H9 (cell line): ENCODE measurements around the gene DNAH12. TPM values are rescaled to one million over a fixed set of nuclear protein-coding genes. Genes with fewer than 3 reads are reported as not detected.
"Not testable (repeated sequence)": the region's sequence is repeated elsewhere in the genome, so short reads cannot be mapped to it uniquely, and the experiment has no call there.

Experiments used
- DNase-seq: peaks from one replicate; pipeline ENCODE4 v3.0.0-alpha.2; 2017
- H2AFZ ChIP-seq: one replicate; pipeline ENCODE4 v1.6.1; 2013; ENCODE audit warnings: mild to moderate bottlenecking, low read length, control low read depth, moderate library complexity
- H2AK5ac ChIP-seq: 2 replicates; pipeline ENCODE4 v1.6.1; 2013; ENCODE audit warnings: low read length, control low read depth, mixed read lengths; ENCODE audit not compliant: insufficient read length
- H2BK120ac ChIP-seq: one replicate; pipeline ENCODE4 v1.6.1; 2013; ENCODE audit warnings: low read depth, mild to moderate bottlenecking, low read length, control low read depth, inconsistent platforms; ENCODE audit not compliant: poor library complexity, severe bottlenecking
- H2BK12ac ChIP-seq: 2 replicates; pipeline ENCODE4 v1.6.1; 2013; ENCODE audit warnings: low read length, control low read depth, mixed read lengths, low read depth; ENCODE audit not compliant: insufficient read length
- H2BK15ac ChIP-seq: 2 replicates; pipeline ENCODE4 v1.6.1; 2013; ENCODE audit warnings: low read depth, low read length, control low read depth
- H2BK20ac ChIP-seq: one replicate; pipeline ENCODE4 v1.6.1; 2013; ENCODE audit warnings: low read depth, mild to moderate bottlenecking, low read length, control low read depth, inconsistent platforms; ENCODE audit not compliant: poor library complexity, severe bottlenecking
- H2BK5ac ChIP-seq: 2 replicates; pipeline ENCODE4 v1.6.1; 2013; ENCODE audit warnings: low read length, control low read depth, mixed read lengths; ENCODE audit not compliant: insufficient read length
- H3K14ac ChIP-seq: 2 replicates; pipeline ENCODE4 v1.6.1; 2013; ENCODE audit warnings: low read length, control low read depth; ENCODE audit not compliant: insufficient read depth
- H3K18ac ChIP-seq: 2 replicates; pipeline ENCODE4 v1.6.1; 2013; ENCODE audit warnings: low read depth, mild to moderate bottlenecking, mixed read lengths, low read length, control low read depth; ENCODE audit not compliant: insufficient read length
- H3K23ac ChIP-seq: 2 replicates; pipeline ENCODE4 v1.6.1; 2013; ENCODE audit warnings: low read length, control low read depth, mixed read lengths, low read depth; ENCODE audit not compliant: insufficient read length
- H3K23me2 ChIP-seq: 2 replicates; pipeline ENCODE4 v1.6.1; 2013; ENCODE audit warnings: low read depth, mild to moderate bottlenecking, mixed read lengths, low read length, control low read depth; ENCODE audit not compliant: insufficient read length, poor library complexity, severe bottlenecking
- H3K27ac ChIP-seq: 2 replicates; pipeline ENCODE4 v1.5.1; 2013; ENCODE audit warnings: low read length, control low read depth, mixed read lengths, low read depth; ENCODE audit not compliant: insufficient read length
- H3K27me3 ChIP-seq: 2 replicates; pipeline ENCODE4 v1.6.1; 2013; ENCODE audit warnings: low read length, control low read depth, inconsistent platforms; ENCODE audit not compliant: insufficient read depth
- H3K4ac ChIP-seq: 2 replicates; pipeline ENCODE4 v1.6.1; 2013; ENCODE audit warnings: low read depth, mild to moderate bottlenecking, control low read depth, inconsistent platforms, low read length, moderate library complexity
- H3K4me1 ChIP-seq: 2 replicates; pipeline ENCODE4 v1.6.1; 2013; ENCODE audit warnings: low read length, control low read depth, inconsistent platforms; ENCODE audit not compliant: insufficient read depth
- H3K4me2 ChIP-seq: 2 replicates; pipeline ENCODE4 v1.6.1; 2013; ENCODE audit warnings: low read length, control low read depth, mixed read lengths; ENCODE audit not compliant: insufficient read length, insufficient read depth
- H3K56ac ChIP-seq: 2 replicates; pipeline ENCODE4 v1.6.1; 2013; ENCODE audit warnings: low read depth, mild to moderate bottlenecking, mixed read lengths, low read length, control low read depth; ENCODE audit not compliant: insufficient read length
- H3K79me1 ChIP-seq: 2 replicates; pipeline ENCODE4 v1.6.1; 2013; ENCODE audit warnings: low read depth, mild to moderate bottlenecking, moderate library complexity, low read length, control low read depth, inconsistent platforms; ENCODE audit not compliant: insufficient read depth, poor library complexity, severe bottlenecking
- H3K79me2 ChIP-seq: 2 replicates; pipeline ENCODE4 v1.6.1; 2013; ENCODE audit warnings: low read length, control low read depth, inconsistent platforms; ENCODE audit not compliant: insufficient read depth
- H3K9ac ChIP-seq: 2 replicates; pipeline ENCODE4 v1.6.1; 2013; ENCODE audit warnings: low read length, control low read depth, mixed read lengths; ENCODE audit not compliant: insufficient read length; ENCODE audit errors: extremely low read depth
- H3K9me3 ChIP-seq: one replicate; pipeline ENCODE4 v1.6.1; 2013; ENCODE audit warnings: low read depth, low read length, inconsistent platforms; ENCODE audit not compliant: control insufficient read depth
- H3T11ph ChIP-seq: one replicate; pipeline ENCODE4 v1.6.1; 2013; ENCODE audit warnings: mild to moderate bottlenecking, low read length, control low read depth, inconsistent platforms
- H4K20me1 ChIP-seq: one replicate; pipeline ENCODE4 v1.6.1; 2013; ENCODE audit not compliant: control insufficient read depth, insufficient read length, insufficient read depth
- H4K5ac ChIP-seq: 2 replicates; pipeline ENCODE4 v1.6.1; 2013; ENCODE audit warnings: low read depth, mild to moderate bottlenecking, mixed read lengths, low read length, control low read depth; ENCODE audit not compliant: insufficient read length
- H4K8ac ChIP-seq: replicated peaks from 2 replicates; pipeline ENCODE4 v1.6.1; 2013; ENCODE audit warnings: low read length, control low read depth, mixed read lengths, low read depth; ENCODE audit not compliant: insufficient read length
- H4K91ac ChIP-seq: 2 replicates; pipeline ENCODE4 v1.6.1; 2013; ENCODE audit warnings: low read depth, mild to moderate bottlenecking, moderate library complexity, mixed read lengths, low read length, control low read depth; ENCODE audit not compliant: insufficient read length
- H3K27ac Mint-ChIP-seq, 3 experiments: 2 replicates in 2 of 3; 3 replicates in 1 of 3; pipeline ENCODE4 v1.8.0; 2020 to 2021; ENCODE audit warnings: mixed read lengths in 3 of 3, mild to moderate bottlenecking in 1 of 3, moderate library complexity in 1 of 3
- H3K27me3 Mint-ChIP-seq: 2 replicates; pipeline ENCODE4 v1.8.0; 2021; ENCODE audit warnings: low read depth, mild to moderate bottlenecking, moderate library complexity, mixed read lengths
- H3K36me3 Mint-ChIP-seq, 3 experiments: 2 replicates in 2 of 3; 3 replicates in 1 of 3; pipeline ENCODE4 v1.8.0; 2020 to 2021; ENCODE audit warnings: low read depth in 3 of 3, mixed read lengths in 3 of 3; ENCODE audit not compliant: insufficient read depth in 1 of 3
- H3K4me1 Mint-ChIP-seq, 2 experiments: 2 replicates each; pipeline ENCODE4 v1.8.0; 2020; ENCODE audit warnings: mixed read lengths in 2 of 2
- H3K4me3 Mint-ChIP-seq, 2 experiments: 2 replicates in 1 of 2; 3 replicates in 1 of 2; pipeline ENCODE4 v1.8.0; 2020 to 2021; ENCODE audit warnings: mild to moderate bottlenecking in 2 of 2, mixed read lengths in 2 of 2, moderate library complexity in 1 of 2
- H3K9me3 Mint-ChIP-seq, 2 experiments: 2 replicates in 1 of 2; 3 replicates in 1 of 2; pipeline ENCODE4 v1.8.0; 2020; ENCODE audit warnings: mild to moderate bottlenecking in 2 of 2, mixed read lengths in 2 of 2, moderate library complexity in 1 of 2
- CTCF ChIP-seq: fragments of 200-600 bp; sonication (generic); conservative IDR thresholded peaks from 3 replicates; pipeline ENCODE4 v1.8.0; 2021; ENCODE audit warnings: antibody characterized with exemption, mild to moderate bottlenecking
- WGBS: extraction: QIAGEN DNeasy Blood & Tissue Kit; methylation state at CpG from one replicate; pipeline ENCODE4 v1.1.7; 2013; ENCODE audit warnings: missing lambda C conversion rate, low lambda C conversion rate, mixed read lengths; ENCODE audit not compliant: insufficient read length; ENCODE audit errors: extremely low coverage; 5-methylcytosine and 5-hydroxymethylcytosine counted together
- total RNA-seq: library from RNA; stranded (reverse); gene quantifications from 2 replicates; pipeline ENCODE4 v1.2.1, GENCODE V29; 2021

DNAH12 gene
- total RNA-seq, 1 experiment from 2014 or later = not detected

DNA sequence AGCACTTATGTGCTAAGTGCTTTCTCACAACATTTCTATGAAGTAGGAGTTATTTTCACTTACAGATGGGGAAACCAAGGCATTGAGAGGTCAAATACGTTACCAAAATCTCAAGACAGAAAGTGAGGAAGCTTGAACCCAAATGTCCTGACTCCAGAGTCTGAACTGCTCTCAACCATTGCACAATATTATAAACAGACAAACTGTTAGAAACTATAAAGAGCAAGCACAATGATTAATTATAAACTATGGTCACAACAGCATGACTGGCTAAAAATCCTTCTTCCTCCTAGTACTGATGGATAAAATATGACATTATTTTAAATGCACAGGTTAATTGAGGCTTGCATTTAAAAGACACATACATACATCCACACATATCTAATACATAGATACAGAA, 173.8 kb downstream of the DNAH12 start:
- no peak overlapping the region for H2BK15ac ChIP-seq
- Mint-ChIP-seq H3K4me3 (no peak overlapping the region), H3K36me3 (0 out of 7 replicates have a peak, but pooled peaks cover 0 to 4% (median 0%) of the 10 kb centered on the region in 3 experiments), H3K4me1 (peaks cover 0 to 3% of the 10 kb centered on the region in 2 experiments; a peak in 1 of 4 replicates), H3K27me3 (no peaks in the 10 kb centered on the region), H3K9me3 (peaks cover 4 to 7% of the 10 kb centered on the region in 2 experiments; a peak in 4 of 5 replicates), H3K27ac (no peak overlapping the region)
- H2AFZ ChIP-seq = no peak overlapping the region
- no peaks in the 10 kb centered on the region for H3K9me3 ChIP-seq
- TF ChIP-seq CTCF = no peak
- H2BK20ac ChIP-seq = no peak overlapping the region
- H3K4ac ChIP-seq = no peak overlapping the region
- no peak overlapping the region for H3K18ac ChIP-seq
- H3K4me2 ChIP-seq = no peak overlapping the region
- H2BK5ac ChIP-seq = no peak overlapping the region
- H3K4me1 ChIP-seq = no peaks in the 10 kb centered on the region
- H3K9ac ChIP-seq = no peak overlapping the region
- no peak overlapping the region for H4K91ac ChIP-seq
- no peaks in the 10 kb centered on the region for H3K79me1 ChIP-seq
- H2AK5ac ChIP-seq = no peak overlapping the region
- H4K8ac ChIP-seq = no peak overlapping the region
- no peaks in the 10 kb centered on the region for H4K20me1 ChIP-seq
- no peak overlapping the region for H2BK120ac ChIP-seq
- H2BK12ac ChIP-seq = no peak overlapping the region
- H3K23ac ChIP-seq = no peak overlapping the region
- H4K5ac ChIP-seq = no peak overlapping the region
- no peaks in the 10 kb centered on the region for H3K23me2 ChIP-seq
- H3K14ac ChIP-seq = no peak overlapping the region
- H3T11ph ChIP-seq = no peak overlapping the region
- H3K27ac ChIP-seq = no peak overlapping the region
- WGBS = no CpG with 5 or more reads among the region's 1 CpG
- no peak overlapping the region for H3K56ac ChIP-seq
- no peak for DNase-seq
- no peaks in the 10 kb centered on the region for H3K27me3 ChIP-seq
- no peaks in the 10 kb centered on the region for H3K79me2 ChIP-seq

DNA sequence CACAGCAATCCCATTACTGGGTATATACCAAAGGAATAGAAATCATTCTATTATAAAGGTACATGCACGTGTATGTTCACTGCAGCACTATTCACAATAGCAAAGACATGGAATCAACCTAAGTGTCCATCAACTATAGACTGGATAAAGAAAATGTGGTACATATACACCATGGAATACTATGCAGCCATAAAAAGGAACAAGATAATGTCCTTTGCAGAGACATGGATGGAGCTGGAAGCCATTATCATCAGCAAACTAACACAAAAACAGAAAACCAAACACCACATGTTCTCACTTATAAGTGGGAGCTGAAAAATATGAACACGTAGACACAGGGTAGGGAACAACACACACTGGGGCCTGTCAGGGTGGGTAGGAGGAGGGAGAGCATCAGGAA, 179.1 kb downstream of the DNAH12 start:
- not testable (repeated sequence) for H2AK5ac ChIP-seq, H3K27ac ChIP-seq, H3K27me3 Mint-ChIP-seq, H4K5ac ChIP-seq, H3K23ac ChIP-seq, H3K27me3 ChIP-seq, H4K20me1 ChIP-seq, H3K9ac ChIP-seq, H2AFZ ChIP-seq, H2BK12ac ChIP-seq, H3K79me2 ChIP-seq, H4K8ac ChIP-seq, H3K4me1 ChIP-seq, H3K36me3 Mint-ChIP-seq, H3K14ac ChIP-seq, H4K91ac ChIP-seq, H3K18ac ChIP-seq, H3K4ac ChIP-seq, H2BK15ac ChIP-seq, DNase-seq, H3T11ph ChIP-seq, H3K9me3 ChIP-seq, H3K9me3 Mint-ChIP-seq, H2BK20ac ChIP-seq, H2BK5ac ChIP-seq, H3K4me1 Mint-ChIP-seq, H3K23me2 ChIP-seq, H2BK120ac ChIP-seq, H3K4me3 Mint-ChIP-seq, H3K27ac Mint-ChIP-seq, H3K79me1 ChIP-seq, H3K4me2 ChIP-seq, H3K56ac ChIP-seq
- WGBS = no CpG with 5 or more reads among the region's 2 CpGs
